Effector memory CD8-positive, alpha-beta T cell (primary cell): ENCODE measurements around the gene DLGAP1.

Experiments used
- ATAC-seq: fragments of 150-1000 bp; cut with Tn5 transposase; replicated peaks from 2 replicates; pipeline ENCODE4 v1.10.0; 2021; ENCODE audit warnings: mild to moderate bottlenecking, moderate library complexity
- DNase-seq, 3 experiments: peaks; one replicate each; pipeline ENCODE4 v3.0.0; 2021
- H3K27ac Mint-ChIP-seq, 2 donors: one replicate each; pipeline ENCODE4 v1.8.0; 2022; ENCODE audit warnings: mild to moderate bottlenecking in 2 of 2, mixed read lengths in 2 of 2, moderate library complexity in 2 of 2
- H3K27me3 Mint-ChIP-seq, 2 donors: one replicate each; pipeline ENCODE4 v1.8.0; 2022; ENCODE audit warnings: mixed read lengths in 2 of 2
- H3K36me3 Mint-ChIP-seq: one replicate; pipeline ENCODE4 v1.8.0; 2022; ENCODE audit warnings: mild to moderate bottlenecking, moderate library complexity, mixed read lengths; ENCODE audit not compliant: insufficient read depth
- H3K4me1 Mint-ChIP-seq, 2 donors: one replicate each; pipeline ENCODE4 v1.8.0; 2022; ENCODE audit warnings: low read depth in 2 of 2, mixed read lengths in 2 of 2
- H3K4me3 Mint-ChIP-seq, 2 donors: one replicate each; pipeline ENCODE4 v1.8.0; 2022; ENCODE audit warnings: mild to moderate bottlenecking in 2 of 2, mixed read lengths in 2 of 2, moderate library complexity in 2 of 2
- H3K9me3 Mint-ChIP-seq, 2 donors: one replicate each; pipeline ENCODE4 v1.8.0; 2022; ENCODE audit warnings: mixed read lengths in 2 of 2

The DLGAP1 gene

GRCh38 chr18:3827236-3827845, 627.8 kb downstream of the DLGAP1 start:
- Mint-ChIP-seq H3K27ac (no peak overlapping the region), H3K9me3 (no peaks in the 10 kb centered on the region)
- ATAC-seq: no peak

GRCh38 chr18:3826021-3826420, 629.1 kb downstream of the DLGAP1 start:
- H3K4me1 Mint-ChIP-seq: no peaks in the 10 kb centered on the region
- no peaks in the 10 kb centered on the region for H3K9me3 Mint-ChIP-seq
- peaks cover 12 to 27% of the 10 kb centered on the region in 2 donors for H3K27me3 Mint-ChIP-seq
- no peak overlapping the region for H3K4me3 Mint-ChIP-seq
- H3K36me3 Mint-ChIP-seq: peaks cover 3% of the 10 kb centered on the region
- no peak overlapping the region for H3K27ac Mint-ChIP-seq
- DNase-seq (no peak), ATAC-seq (no peak)

More at GRCh38 chr18:3827236-3827845, 627.8 kb downstream of the DLGAP1 start:
- no peaks in the 10 kb centered on the region for H3K4me1 Mint-ChIP-seq
- peaks cover 3% of the 10 kb centered on the region for H3K36me3 Mint-ChIP-seq
- no peak for DNase-seq
- H3K27me3 Mint-ChIP-seq: peaks cover 12 to 23% of the 10 kb centered on the region in 2 donors
- H3K4me3 Mint-ChIP-seq: no peak overlapping the region

GRCh38 chr18:3824101-3824500, 631.0 kb downstream of the DLGAP1 start:
- Mint-ChIP-seq H3K27ac (no peak overlapping the region), H3K36me3 (peaks cover 3% of the 10 kb centered on the region), H3K4me3 (no peak overlapping the region), H3K27me3 (peaks cover 19 to 39% of the 10 kb centered on the region in 2 donors), H3K4me1 (no peaks in the 10 kb centered on the region), H3K9me3 (no peaks in the 10 kb centered on the region)
- ATAC-seq: no peak
- DNase-seq: no peak

GRCh38 chr18:3823073-3823472, 632.0 kb downstream of the DLGAP1 start:
- H3K27ac Mint-ChIP-seq: no peak overlapping the region
- H3K4me1 Mint-ChIP-seq: no peaks in the 10 kb centered on the region
- no peaks in the 10 kb centered on the region for H3K36me3 Mint-ChIP-seq
- no peak for ATAC-seq
- H3K4me3 Mint-ChIP-seq: no peak overlapping the region
- no peak for DNase-seq
- no peaks in the 10 kb centered on the region for H3K9me3 Mint-ChIP-seq
- H3K27me3 Mint-ChIP-seq: peaks cover 19 to 39% of the 10 kb centered on the region in 2 donors

GRCh38 chr18:3821524-3821923, 633.6 kb downstream of the DLGAP1 start:
- no peaks in the 10 kb centered on the region for H3K4me1 Mint-ChIP-seq
- DNase-seq (no peak), ATAC-seq (no peak)
- H3K9me3 Mint-ChIP-seq: no peaks in the 10 kb centered on the region
- H3K27me3 Mint-ChIP-seq: peaks cover 21 to 42% of the 10 kb centered on the region in 2 donors
- no peak overlapping the region for H3K27ac Mint-ChIP-seq
- no peaks in the 10 kb centered on the region for H3K36me3 Mint-ChIP-seq
- H3K4me3 Mint-ChIP-seq: no peak overlapping the region

- Mint-ChIP-seq H3K9me3 (no peaks in the 10 kb centered on the region), H3K36me3 (no peaks in the 10 kb centered on the region), H3K27me3 (peaks cover 22 to 39% of the 10 kb centered on the region in 2 donors), H3K4me1 (no peaks in the 10 kb centered on the region), H3K4me3 (no peak overlapping the region), H3K27ac (no peak overlapping the region)
- DNase-seq: no peak
- ATAC-seq: no peak
These were observed 635.1 kb downstream of the DLGAP1 start for GRCh38 chr18:3819961-3820360.

- Mint-ChIP-seq H3K36me3 (no peaks in the 10 kb centered on the region), H3K4me3 (no peak overlapping the region), H3K27me3 (peaks cover 22 to 33% of the 10 kb centered on the region in 2 donors), H3K9me3 (no peaks in the 10 kb centered on the region), H3K27ac (no peak overlapping the region), H3K4me1 (no peaks in the 10 kb centered on the region)
- DNase-seq (no peak), ATAC-seq (no peak)
These were observed 638.3 kb downstream of the DLGAP1 start for GRCh38 chr18:3816610-3817363.

GRCh38 chr18:3815991-3816390, 639.1 kb downstream of the DLGAP1 start:
- Mint-ChIP-seq H3K27ac (no peak overlapping the region), H3K9me3 (no peaks in the 10 kb centered on the region), H3K4me3 (no peak overlapping the region), H3K36me3 (no peaks in the 10 kb centered on the region), H3K27me3 (peaks cover 22 to 33% of the 10 kb centered on the region in 2 donors), H3K4me1 (no peaks in the 10 kb centered on the region)
- no peak for ATAC-seq
- no peak for DNase-seq

GRCh38 chr18:3814816-3815215, 640.3 kb downstream of the DLGAP1 start:
- Mint-ChIP-seq H3K27me3 (peaks cover 16 to 25% of the 10 kb centered on the region in 2 donors), H3K4me1 (no peaks in the 10 kb centered on the region), H3K27ac (no peak overlapping the region), H3K9me3 (no peaks in the 10 kb centered on the region), H3K36me3 (no peaks in the 10 kb centered on the region), H3K4me3 (no peak overlapping the region)
- ATAC-seq: no peak
- no peak for DNase-seq

- DNase-seq: no peak
These were observed 644.8 kb downstream of the DLGAP1 start for GRCh38 chr18:3810296-3810695.

GRCh38 chr18:3808985-3809780, 645.9 kb downstream of the DLGAP1 start:
- Mint-ChIP-seq H3K4me3 (no peak overlapping the region), H3K36me3 (no peaks in the 10 kb centered on the region)
- ATAC-seq: no peak

More at GRCh38 chr18:3810296-3810695, 644.8 kb downstream of the DLGAP1 start:
- Mint-ChIP-seq H3K27me3 (peaks cover 3 to 6% of the 10 kb centered on the region in 2 donors), H3K4me1 (no peaks in the 10 kb centered on the region), H3K4me3 (no peak overlapping the region), H3K36me3 (no peaks in the 10 kb centered on the region), H3K27ac (no peak overlapping the region), H3K9me3 (no peaks in the 10 kb centered on the region)
- no peak for ATAC-seq

GRCh38 chr18:3806656-3807055, 648.5 kb downstream of the DLGAP1 start:
- no peak for ATAC-seq

More at GRCh38 chr18:3808985-3809780, 645.9 kb downstream of the DLGAP1 start:
- no peak overlapping the region for H3K27ac Mint-ChIP-seq
- H3K27me3 Mint-ChIP-seq: no peaks in the 10 kb centered on the region
- H3K9me3 Mint-ChIP-seq: no peaks in the 10 kb centered on the region
- no peaks in the 10 kb centered on the region for H3K4me1 Mint-ChIP-seq
- no peak for DNase-seq

GRCh38 chr18:3804336-3804735, 650.8 kb downstream of the DLGAP1 start:
- H3K27me3 Mint-ChIP-seq: peaks cover 0 to 6% of the 10 kb centered on the region in 2 donors
- DNase-seq (no peak), ATAC-seq (no peak)
- no peak overlapping the region for H3K4me3 Mint-ChIP-seq
- no peaks in the 10 kb centered on the region for H3K9me3 Mint-ChIP-seq
- H3K36me3 Mint-ChIP-seq: no peaks in the 10 kb centered on the region
- H3K27ac Mint-ChIP-seq: no peak overlapping the region
- H3K4me1 Mint-ChIP-seq: no peaks in the 10 kb centered on the region

More at GRCh38 chr18:3806656-3807055, 648.5 kb downstream of the DLGAP1 start:
- H3K27me3 Mint-ChIP-seq: no peaks in the 10 kb centered on the region
- no peak overlapping the region for H3K4me3 Mint-ChIP-seq
- H3K27ac Mint-ChIP-seq: no peak overlapping the region
- no peaks in the 10 kb centered on the region for H3K4me1 Mint-ChIP-seq
- H3K36me3 Mint-ChIP-seq: no peaks in the 10 kb centered on the region
- DNase-seq: no peak
- H3K9me3 Mint-ChIP-seq: no peaks in the 10 kb centered on the region
